Activated T-helper 9 cell treated with anti-CD3 and anti-CD28 coated beads, Interleukin-2, amount 50 U/mL, for 16 hours (primary cell): ENCODE results near the gene RNF126.
"Not testable (repeated sequence)": the region's sequence is repeated elsewhere in the genome, so short reads cannot be mapped to it uniquely, and the experiment has no call there.

ENCODE experiments used
- DNase-seq: peaks from one replicate; pipeline ENCODE4 v3.0.0-alpha.2; 2020; ENCODE audit warnings: low read depth

The RNF126 gene

DNA sequence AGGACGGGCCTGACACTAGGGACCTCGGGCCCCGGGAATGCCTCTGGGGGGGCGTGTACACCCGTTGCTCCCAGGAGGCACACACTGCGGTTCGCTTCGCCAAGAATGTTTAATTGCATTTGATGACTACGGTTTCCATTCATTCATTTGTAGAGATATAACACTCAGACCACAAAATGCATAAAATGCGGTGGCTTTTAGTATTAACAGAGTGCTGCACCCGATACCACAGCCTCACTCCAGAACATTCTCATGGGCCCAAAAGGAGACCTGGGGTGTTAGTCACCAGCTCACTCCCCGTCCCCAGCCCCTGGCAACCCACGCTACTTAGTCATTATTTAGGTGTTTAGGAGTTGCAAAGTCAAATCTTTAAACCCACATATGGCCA, 51.5 kb downstream of the RNF126 start:
- peak; percentile 68 for DNase-seq

DNA sequence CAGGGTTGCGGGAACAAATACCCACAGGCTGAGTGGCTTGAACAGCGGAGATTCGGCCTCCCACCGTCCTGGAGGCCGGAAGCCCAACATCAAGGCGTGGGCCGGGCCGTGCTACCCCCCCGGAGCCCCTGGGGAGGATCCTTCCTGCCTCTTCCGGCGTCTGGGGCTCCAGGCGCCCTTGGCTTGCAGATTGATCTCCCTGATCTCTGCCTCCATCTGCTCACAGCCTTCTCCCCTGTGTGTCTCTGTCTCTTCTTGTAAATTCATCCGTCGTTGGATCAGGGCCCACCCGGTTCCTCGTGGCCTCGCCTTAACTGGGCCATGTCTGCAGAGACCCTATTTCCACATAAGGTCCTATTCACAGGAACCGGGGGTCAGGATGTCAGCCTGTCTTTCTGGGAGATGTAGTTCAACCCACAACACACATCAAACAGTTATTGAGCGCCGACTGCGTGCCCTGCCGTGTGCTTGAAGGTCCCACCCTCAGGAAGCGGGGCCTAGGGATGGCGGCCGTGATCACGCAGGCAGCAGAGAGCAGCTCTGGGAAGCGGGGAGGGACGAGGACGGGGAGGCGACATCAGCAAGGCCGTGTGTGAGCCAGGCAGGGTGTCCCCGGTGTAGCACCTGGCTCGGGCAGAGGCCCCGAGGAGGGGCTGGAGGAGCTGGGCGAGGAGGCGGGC, 52.1 kb downstream of the RNF126 start:
- DNase-seq: peak; percentile 44

DNA sequence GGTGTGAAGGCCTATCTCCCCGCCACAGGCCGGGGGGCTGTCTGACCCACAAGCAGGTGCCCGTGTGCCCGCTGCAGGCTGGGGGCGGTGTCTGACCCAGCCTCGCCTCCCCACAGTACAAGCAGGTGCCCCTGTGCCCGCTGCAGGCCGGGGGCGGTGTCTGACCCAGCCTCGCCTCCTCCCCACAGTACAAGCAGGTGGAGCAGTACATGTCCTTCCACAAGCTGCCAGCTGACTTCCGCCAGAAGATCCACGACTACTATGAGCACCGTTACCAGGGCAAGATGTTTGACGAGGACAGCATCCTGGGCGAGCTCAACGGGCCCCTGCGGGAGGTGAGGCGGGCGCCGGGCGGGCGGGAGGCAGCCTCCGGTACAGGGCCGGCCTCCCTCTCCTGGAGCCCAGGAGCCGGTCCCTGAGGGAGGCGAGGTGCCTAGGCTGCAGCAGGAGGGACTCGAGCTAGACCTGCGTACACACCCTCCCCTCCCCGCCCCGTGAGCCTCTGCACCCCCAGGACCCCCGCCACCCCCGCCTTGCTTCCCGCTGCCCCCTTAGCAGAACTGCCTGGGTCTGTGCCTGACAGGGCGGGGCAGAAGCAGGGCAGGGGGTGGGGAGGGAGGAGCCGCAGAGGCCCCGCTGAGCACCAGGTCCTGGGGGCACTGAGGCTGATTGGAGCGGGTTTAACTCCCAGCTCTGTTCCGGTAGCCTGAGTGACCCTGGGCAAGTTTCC, 52.8 kb downstream of the RNF126 start:
- DNase-seq: no peak

DNA sequence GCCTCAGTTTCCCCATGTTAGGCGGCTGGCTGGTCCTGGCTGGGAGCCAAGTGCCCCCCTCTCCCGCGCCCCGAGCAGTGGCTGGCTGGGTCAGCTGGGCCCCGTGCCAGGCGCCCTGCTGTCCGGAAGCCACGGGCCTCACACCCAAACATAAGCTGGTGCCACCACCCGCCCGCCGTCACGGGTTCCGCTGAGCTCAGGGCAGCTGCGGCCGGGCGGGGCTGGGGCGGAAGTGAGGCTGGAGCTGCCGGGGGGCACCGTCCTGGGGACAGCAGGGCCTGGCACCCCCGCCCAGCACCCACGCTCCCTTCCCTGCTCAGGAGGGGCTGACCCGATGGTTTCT, 54.0 kb downstream of the RNF126 start:
- DNase-seq: no peak

DNA sequence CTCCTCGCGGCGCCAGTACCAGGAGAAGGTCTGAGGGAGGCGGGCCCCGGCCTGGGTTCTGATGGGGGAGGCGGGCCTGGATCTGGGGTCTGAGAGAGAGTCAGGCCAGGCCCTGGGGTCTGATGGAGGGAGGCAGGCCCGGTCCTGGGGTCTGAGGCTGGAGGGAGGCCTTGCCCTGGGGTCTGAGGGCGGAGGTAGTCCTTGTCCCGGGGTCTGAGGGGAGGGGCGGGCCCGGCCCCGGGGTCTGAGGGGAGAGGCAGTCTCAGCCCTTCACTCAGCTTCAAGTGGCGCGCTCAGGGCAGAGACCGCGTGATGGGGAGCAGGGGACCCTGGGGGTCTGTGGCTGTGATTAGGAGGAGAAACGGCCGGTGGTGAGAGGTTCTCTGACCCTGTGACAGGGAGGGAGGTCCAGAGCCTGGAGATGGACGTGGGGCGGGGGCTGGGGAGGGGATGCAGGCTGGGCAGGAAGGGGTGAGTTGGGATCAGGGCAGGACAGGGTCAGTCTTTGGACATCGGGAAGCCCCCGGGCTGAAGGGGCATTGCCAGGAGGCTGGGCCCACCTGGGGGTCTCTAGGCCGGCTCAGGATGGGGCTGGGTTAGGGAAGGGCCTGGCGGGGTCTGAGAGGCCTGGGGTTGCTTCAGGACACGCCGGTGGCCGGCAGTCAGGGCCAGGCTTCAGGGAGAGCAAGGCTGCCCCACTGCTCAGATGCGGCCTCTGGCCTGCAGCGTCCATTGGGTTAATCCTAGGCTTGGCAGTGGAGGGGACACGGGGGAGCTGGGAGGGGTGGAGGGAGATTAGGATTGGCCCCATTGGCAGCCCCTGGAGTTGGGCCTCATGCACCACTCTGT, 54.6 kb downstream of the RNF126 start:
- no peak for DNase-seq

DNA sequence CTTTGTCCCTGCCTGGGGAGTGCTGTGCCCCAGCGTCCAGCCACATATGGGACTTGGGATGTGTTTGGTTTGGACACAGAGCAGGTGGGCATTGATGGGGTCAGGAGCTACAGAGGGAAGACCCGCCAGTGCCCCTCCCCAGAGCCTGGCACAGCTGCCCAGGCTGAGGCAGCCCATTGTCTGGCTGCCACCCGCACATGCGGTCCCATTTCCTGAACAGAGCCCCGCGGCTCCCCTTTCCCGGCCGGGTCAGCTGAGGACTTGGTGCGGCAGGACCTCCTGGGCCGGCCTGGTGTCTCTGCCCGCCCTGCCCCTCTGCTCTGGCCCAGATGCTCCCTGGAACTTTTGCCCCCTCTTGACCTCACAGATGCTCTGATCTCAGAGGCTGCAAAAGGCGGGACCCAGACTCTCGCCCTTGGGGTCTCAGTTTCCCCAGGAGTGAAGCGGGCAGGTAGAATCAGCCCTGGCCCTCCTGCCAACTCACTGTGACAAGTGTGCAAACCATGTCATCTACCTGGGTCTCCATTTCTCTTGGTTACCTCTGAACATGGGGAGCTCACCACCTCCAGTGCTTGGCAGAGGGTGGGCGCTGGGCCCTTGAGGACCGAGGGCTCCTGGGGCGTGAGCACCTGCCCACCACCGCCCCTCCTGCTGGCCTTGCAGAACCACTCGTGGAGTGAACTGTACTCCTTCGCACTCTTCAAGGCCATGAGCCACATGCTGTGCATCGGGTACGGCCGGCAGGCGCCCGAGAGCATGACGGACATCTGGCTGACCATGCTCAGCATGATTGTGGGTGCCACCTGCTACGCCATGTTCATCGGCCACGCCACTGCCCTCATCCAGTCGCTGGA, 55.5 kb downstream of the RNF126 start:
- no peak for DNase-seq

DNA sequence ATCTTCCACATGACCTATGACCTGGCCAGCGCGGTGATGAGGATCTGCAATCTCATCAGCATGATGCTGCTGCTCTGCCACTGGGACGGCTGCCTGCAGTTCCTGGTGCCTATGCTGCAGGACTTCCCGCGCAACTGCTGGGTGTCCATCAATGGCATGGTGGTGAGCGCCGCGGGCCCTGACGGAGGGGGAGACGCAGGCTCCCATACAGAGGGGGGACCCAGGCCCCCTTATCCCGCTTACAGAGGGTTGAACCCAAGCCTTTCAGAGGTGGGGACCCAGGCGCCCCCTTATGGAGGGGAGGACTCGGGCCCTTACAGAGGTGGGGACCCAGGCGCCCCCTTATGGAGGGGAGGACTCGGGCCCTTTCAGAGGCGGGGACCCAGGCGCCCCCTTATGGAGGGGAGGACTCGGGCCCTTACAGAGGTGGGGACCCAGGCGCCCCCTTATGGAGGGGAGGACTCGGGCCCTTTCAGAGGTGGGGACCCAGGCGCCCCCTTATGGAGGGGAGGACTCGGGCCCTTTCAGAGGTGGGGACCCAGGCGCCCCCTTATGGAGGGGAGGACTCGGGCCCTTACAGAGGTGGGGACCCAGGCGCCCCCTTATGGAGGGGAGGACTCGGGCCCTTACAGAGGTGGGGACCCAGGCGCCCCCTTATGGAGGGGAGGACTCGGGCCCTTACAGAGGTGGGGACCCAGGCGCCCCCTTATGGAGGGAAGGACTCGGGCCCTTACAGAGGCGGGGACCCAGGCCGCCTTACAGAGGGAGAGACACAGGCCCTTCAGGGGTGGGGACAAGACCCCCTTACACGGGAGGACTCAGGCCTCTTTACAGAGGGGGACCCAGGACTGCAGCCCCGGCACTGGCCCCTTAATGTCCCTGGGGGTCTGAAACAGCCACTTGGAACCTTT, 57.7 kb downstream of the RNF126 start:
- not testable (repeated sequence) for DNase-seq

DNA sequence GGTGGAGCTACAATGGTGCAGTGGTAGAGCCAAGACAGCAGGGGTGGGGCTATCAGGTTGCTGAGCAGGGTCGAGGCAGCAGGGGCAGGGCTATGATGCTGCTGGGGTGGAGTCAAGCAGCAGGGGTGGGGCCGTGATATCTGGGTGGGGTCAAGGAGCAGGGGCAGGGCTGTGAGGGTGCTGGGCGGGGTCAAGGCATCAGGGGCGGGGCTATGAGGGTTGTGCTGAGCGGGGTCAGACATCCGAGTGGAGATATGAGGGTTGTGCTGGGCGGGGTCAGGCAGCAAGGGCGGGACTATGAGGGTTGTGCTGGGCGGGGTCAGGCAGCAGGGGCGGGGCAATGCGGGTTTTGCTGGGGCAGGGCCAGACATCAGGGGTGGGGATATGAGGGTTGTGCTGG, 58.7 kb downstream of the RNF126 start:
- DNase-seq: no peak

DNA sequence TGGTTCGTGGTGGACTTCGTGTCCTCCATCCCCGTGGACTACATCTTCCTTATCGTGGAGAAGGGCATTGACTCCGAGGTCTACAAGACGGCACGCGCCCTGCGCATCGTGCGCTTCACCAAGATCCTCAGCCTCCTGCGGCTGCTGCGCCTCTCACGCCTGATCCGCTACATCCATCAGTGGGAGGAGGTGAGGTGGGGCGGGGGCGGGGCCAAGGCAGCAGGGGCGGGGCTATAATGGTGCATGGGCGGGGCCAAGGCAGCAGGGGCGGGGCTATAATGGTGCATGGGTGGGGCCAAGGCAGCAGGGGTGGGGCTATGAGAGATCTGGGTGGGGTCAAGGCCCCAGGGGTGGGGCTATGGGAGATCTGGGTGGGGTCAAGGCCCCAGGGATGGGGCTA, 59.2 kb downstream of the RNF126 start:
- not testable (repeated sequence) for DNase-seq

DNA sequence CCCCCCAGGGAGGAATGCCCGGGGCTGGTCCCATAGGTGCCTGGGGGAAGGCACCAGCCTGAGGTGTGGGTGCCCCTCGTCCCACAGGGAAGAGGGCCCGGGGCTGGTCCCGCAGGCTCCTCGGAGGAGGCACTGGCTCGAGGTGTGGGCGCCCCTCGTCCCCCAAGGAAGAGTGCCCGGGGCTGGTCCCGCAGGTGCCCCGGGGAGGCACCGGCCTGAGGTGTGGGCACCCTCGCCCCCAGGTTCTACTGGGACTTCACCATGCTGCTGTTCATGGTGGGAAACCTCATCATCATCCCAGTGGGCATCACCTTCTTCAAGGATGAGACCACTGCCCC, 59.7 kb downstream of the RNF126 start:
- DNase-seq: not testable (repeated sequence)

DNA sequence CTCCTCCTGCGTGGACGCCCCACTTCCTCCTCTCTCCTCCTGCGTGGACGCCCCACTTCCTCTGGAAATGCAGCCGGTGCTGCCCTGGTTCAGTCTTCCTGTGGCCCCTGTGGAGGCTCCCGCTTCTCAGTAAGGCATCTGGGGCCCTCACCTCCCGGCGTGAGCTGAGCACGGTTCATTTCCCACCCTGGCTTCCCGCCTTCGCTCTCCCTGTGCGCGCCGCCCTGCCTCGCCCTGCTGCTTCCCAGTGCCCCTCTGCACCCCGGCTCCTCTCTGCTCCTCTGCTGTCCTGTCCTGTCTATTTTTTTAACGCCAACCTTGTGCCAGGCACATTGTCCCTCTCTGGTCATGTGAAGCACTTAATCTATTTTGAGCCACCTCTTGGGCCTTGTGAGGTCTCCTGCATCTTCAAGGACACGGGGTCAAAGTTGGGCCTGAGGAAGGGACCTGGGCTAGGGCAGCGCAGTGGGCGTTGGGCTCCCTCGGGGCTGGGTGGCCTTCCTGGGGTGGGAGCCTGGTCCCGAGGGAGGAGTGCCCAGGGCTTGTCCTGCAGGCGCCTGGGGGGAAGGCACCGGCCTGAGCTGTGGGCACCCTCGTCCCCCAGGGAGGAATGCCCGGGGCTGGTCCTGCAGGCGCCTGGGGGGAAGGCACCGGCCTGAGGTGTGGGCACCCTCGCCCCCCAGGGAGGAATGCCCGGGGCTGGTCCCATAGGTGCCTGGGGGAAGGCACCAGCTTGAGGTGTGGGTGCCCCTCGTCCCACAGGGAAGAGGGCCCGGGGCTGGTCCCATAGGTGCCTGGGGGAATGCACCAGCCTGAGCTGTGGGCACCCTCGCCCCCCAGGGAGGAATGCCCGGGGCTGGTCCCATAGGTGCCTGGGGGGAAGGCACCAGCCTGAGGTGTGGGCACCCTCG, 60.4 kb downstream of the RNF126 start:
- no peak for DNase-seq

DNA sequence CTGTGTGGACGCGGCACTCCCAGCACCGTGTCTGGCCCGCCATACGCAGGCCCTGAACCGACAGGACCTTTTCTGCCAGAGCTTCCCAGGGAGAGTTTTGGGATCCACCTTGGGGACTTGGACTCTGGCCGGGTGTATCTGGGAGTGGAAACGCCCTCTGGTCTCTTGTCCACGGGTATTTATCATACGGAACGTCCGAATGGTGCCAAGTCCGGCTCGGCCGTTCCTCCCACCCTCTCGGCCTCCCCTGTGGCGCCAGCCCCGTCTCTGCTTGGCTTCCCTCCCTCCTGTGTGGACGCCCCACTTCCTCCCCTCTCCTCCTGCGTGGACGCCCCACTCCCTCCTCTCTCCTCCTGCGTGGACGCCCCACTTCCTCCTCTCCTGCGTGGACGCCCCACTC, 61.2 kb downstream of the RNF126 start:
- no peak for DNase-seq

DNA sequence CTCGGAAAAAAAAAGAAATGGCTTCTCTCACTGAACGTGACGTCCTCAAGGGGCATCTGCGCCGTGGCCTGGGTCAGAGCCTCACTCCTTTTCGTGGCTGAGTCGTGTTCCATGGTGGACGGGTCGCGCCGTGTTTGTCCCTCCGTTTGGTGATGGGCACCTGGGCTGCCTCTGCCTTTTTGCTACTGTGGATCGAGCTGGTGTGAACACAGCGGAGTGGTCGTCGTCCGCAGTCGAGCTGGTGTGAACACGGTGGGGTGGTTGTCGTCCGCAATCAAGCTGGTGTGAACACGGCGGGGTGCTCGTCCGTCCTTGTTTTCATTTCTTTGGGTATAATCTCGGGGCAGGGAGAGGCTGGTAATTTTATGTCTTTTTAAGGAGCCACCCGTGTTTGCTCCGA, 61.7 kb downstream of the RNF126 start:
- DNase-seq: no peak
